ENCODE results near the gene VSIG2.

The VSIG2 gene

DNA sequence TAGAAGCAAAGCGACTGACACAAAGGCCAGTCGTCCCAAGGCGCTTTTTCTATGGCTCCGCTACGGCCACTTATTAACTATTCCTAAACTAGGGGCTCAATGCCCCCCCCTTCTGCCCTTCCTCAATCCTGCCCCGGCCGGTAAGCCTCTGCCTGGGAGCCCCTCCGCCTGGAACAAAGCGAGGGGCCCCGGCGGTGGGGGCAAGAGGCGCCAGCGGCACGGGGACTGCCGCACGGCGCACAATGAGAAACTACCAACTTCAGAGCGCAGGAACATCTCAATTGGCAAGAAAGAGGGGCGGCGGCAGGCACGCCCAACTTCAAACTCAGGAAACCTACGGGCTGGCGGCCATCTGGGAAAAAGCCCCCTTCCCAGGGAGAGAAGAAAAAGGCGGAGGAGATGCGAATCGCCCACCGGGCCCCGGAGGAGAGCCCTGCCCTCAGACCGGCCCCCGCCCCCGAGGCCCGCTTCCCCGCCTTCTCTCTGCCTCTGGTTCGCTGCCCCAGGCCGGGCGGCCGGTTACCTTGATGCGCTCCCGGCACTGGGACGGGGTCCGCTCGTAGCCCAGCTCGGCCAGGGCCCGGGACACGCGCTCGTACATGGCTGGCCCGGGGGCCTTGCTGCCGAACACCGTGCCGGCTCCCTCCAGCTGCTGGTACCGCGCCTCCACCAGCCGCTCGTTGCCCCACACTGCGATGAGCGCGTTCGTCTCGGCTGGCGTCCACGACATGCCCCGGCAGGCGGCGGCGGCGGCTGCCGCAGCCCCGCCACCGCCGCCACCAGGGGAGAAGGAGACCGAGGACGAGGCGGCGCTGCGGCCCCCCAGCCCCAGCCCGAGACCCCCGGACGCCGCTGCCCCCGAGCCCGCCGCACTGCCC is 47.5 kb upstream of the VSIG2 start (continued):
- TF ChIP-seq, protein P1, sequence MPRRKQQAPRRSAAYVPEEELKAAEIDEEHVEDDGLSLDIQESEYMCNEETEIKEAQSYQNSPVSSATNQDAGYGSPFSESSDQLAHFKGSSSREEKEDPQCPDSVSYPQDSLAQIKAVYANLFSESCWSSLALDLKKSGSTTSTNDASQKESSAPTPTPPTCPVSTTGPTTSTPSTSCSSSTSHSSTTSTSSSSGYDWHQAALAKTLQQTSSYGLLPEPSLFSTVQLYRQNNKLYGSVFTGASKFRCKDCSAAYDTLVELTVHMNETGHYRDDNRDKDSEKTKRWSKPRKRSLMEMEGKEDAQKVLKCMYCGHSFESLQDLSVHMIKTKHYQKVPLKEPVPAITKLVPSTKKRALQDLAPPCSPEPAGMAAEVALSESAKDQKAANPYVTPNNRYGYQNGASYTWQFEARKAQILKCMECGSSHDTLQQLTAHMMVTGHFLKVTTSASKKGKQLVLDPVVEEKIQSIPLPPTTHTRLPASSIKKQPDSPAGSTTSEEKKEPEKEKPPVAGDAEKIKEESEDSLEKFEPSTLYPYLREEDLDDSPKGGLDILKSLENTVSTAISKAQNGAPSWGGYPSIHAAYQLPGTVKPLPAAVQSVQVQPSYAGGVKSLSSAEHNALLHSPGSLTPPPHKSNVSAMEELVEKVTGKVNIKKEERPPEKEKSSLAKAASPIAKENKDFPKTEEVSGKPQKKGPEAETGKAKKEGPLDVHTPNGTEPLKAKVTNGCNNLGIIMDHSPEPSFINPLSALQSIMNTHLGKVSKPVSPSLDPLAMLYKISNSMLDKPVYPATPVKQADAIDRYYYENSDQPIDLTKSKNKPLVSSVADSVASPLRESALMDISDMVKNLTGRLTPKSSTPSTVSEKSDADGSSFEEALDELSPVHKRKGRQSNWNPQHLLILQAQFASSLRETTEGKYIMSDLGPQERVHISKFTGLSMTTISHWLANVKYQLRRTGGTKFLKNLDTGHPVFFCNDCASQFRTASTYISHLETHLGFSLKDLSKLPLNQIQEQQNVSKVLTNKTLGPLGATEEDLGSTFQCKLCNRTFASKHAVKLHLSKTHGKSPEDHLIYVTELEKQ (tag by site-specific recombination; IDR thresholded peaks at IDR 0.05; ENCODE audit: borderline replicate concordance) = no peak
- TF ChIP-seq ZNF596 (tag by site-specific recombination; IDR thresholded peaks at IDR 0.05) (no peak), KLF1 (tag by site-specific recombination; IDR thresholded peaks at IDR 0.05) (peak; percentile 60), KLF16 (tag by site-specific recombination; IDR thresholded peaks at IDR 0.05) (peak; percentile 33; the same call in 1 of the 2 replicates), ZXDB (tag by site-specific recombination; IDR thresholded peaks at IDR 0.05) (peak; percentile 32; the same call in 1 of the 2 replicates), ZEB2 (tag by site-specific recombination; IDR thresholded peaks at IDR 0.05) (no peak), ZSCAN30 (tag by site-specific recombination; IDR thresholded peaks at IDR 0.05) (no peak), GLI4 (tag by site-specific recombination; IDR thresholded peaks at IDR 0.05) (no peak), ZNF549 (tag by site-specific recombination; IDR thresholded peaks at IDR 0.05) (no peak), HOXD13 (CRISPR knock-in tag; IDR thresholded peaks at IDR 0.05; ENCODE audit: borderline replicate concordance) (no peak), ZNF174 (tag by site-specific recombination; IDR thresholded peaks at IDR 0.05) (no peak), MYNN (tag by site-specific recombination; IDR thresholded peaks at IDR 0.05; ENCODE audit: borderline replicate concordance) (no peak), SP2 (tag by site-specific recombination; IDR thresholded peaks at IDR 0.05) (peak; percentile 64), ZBTB20 (tag by site-specific recombination; IDR thresholded peaks at IDR 0.05) (peak; percentile 87), ZNF571 (tag by site-specific recombination; IDR thresholded peaks at IDR 0.05) (no peak), RBAK (tag by site-specific recombination; IDR thresholded peaks at IDR 0.05) (no peak), EGR2 (tag by site-specific recombination; IDR thresholded peaks at IDR 0.05; ENCODE audit: low read depth) (peak; percentile 41; the same call in 1 of the 2 replicates), ZNF785 (tag by site-specific recombination; IDR thresholded peaks at IDR 0.05) (no peak), ZBTB17 (tag by site-specific recombination; IDR thresholded peaks at IDR 0.05) (peak; percentile 70), ZSCAN23 (tag by site-specific recombination; IDR thresholded peaks at IDR 0.05) (no peak), FEZF1 (tag by site-specific recombination; IDR thresholded peaks at IDR 0.05) (no peak)
- TF ChIP-seq, protein P2, sequence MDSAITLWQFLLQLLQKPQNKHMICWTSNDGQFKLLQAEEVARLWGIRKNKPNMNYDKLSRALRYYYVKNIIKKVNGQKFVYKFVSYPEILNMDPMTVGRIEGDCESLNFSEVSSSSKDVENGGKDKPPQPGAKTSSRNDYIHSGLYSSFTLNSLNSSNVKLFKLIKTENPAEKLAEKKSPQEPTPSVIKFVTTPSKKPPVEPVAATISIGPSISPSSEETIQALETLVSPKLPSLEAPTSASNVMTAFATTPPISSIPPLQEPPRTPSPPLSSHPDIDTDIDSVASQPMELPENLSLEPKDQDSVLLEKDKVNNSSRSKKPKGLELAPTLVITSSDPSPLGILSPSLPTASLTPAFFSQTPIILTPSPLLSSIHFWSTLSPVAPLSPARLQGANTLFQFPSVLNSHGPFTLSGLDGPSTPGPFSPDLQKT (IDR thresholded peaks at IDR 0.05; ENCODE audit: borderline replicate concordance, low read depth, low read length) = no peak
- TF ChIP-seq, protein P3, sequence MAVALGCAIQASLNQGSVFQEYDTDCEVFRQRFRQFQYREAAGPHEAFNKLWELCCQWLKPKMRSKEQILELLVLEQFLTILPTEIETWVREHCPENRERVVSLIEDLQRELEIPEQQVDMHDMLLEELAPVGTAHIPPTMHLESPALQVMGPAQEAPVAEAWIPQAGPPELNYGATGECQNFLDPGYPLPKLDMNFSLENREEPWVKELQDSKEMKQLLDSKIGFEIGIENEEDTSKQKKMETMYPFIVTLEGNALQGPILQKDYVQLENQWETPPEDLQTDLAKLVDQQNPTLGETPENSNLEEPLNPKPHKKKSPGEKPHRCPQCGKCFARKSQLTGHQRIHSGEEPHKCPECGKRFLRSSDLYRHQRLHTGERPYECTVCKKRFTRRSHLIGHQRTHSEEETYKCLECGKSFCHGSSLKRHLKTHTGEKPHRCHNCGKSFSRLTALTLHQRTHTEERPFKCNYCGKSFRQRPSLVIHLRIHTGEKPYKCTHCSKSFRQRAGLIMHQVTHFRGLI (tag by site-specific recombination; IDR thresholded peaks at IDR 0.05) = peak; percentile 85
- TF ChIP-seq, protein P4, sequence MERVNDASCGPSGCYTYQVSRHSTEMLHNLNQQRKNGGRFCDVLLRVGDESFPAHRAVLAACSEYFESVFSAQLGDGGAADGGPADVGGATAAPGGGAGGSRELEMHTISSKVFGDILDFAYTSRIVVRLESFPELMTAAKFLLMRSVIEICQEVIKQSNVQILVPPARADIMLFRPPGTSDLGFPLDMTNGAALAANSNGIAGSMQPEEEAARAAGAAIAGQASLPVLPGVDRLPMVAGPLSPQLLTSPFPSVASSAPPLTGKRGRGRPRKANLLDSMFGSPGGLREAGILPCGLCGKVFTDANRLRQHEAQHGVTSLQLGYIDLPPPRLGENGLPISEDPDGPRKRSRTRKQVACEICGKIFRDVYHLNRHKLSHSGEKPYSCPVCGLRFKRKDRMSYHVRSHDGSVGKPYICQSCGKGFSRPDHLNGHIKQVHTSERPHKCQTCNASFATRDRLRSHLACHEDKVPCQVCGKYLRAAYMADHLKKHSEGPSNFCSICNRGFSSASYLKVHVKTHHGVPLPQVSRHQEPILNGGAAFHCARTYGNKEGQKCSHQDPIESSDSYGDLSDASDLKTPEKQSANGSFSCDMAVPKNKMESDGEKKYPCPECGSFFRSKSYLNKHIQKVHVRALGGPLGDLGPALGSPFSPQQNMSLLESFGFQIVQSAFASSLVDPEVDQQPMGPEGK (tag by site-specific recombination; IDR thresholded peaks at IDR 0.05) = peak; percentile 76
- TF ChIP-seq, protein P5, sequence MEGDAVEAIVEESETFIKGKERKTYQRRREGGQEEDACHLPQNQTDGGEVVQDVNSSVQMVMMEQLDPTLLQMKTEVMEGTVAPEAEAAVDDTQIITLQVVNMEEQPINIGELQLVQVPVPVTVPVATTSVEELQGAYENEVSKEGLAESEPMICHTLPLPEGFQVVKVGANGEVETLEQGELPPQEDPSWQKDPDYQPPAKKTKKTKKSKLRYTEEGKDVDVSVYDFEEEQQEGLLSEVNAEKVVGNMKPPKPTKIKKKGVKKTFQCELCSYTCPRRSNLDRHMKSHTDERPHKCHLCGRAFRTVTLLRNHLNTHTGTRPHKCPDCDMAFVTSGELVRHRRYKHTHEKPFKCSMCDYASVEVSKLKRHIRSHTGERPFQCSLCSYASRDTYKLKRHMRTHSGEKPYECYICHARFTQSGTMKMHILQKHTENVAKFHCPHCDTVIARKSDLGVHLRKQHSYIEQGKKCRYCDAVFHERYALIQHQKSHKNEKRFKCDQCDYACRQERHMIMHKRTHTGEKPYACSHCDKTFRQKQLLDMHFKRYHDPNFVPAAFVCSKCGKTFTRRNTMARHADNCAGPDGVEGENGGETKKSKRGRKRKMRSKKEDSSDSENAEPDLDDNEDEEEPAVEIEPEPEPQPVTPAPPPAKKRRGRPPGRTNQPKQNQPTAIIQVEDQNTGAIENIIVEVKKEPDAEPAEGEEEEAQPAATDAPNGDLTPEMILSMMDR (tag by site-specific recombination; IDR thresholded peaks at IDR 0.05) = 0 out of 2 replicates have a peak, but pooled peaks have one; percentile 16
- TF ChIP-seq, protein P6, sequence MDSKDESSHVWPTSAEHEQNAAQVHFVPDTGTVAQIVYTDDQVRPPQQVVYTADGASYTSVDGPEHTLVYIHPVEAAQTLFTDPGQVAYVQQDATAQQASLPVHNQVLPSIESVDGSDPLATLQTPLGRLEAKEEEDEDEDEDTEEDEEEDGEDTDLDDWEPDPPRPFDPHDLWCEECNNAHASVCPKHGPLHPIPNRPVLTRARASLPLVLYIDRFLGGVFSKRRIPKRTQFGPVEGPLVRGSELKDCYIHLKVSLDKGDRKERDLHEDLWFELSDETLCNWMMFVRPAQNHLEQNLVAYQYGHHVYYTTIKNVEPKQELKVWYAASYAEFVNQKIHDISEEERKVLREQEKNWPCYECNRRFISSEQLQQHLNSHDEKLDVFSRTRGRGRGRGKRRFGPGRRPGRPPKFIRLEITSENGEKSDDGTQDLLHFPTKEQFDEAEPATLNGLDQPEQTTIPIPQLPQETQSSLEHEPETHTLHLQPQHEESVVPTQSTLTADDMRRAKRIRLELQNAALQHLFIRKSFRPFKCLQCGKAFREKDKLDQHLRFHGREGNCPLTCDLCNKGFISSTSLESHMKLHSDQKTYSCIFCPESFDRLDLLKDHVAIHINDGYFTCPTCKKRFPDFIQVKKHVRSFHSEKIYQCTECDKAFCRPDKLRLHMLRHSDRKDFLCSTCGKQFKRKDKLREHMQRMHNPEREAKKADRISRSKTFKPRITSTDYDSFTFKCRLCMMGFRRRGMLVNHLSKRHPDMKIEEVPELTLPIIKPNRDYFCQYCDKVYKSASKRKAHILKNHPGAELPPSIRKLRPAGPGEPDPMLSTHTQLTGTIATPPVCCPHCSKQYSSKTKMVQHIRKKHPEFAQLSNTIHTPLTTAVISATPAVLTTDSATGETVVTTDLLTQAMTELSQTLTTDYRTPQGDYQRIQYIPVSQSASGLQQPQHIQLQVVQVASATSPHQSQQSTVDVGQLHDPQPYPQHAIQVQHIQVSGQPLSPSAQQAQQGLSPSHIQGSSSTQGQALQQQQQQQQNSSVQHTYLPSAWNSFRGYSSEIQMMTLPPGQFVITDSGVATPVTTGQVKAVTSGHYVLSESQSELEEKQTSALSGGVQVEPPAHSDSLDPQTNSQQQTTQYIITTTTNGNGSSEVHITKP (tag by site-specific recombination; IDR thresholded peaks at IDR 0.05) = peak; percentile 85
